ENCODE measurements around the gene TTC39C. TPM values are rescaled to one million over a fixed set of nuclear protein-coding genes. Genes with fewer than 3 reads are reported as not detected.

The TTC39C gene
- total RNA-seq, 1 experiment from 2014 or later: 24.7 TPM

DNA sequence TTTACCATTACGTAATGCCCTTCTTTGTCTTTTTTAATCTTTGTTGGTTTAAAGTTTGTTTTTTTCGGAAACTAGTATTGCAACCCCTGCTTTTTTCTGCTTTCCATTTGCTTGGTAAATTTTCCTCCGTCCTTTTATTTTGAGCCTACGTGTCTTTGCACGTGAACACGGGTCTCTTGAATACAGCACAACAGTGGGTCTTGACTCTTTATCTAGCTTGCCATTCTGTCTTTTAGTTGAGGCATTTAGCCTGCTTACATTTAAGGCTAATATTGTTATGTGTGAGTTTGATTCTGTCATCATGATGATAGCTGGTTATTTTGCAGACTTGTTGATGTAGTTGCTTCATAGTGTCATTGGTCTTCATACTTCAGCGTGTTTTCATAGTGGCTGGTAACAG is 37.5 kb upstream of the TTC39C start:
- Histone ChIP-seq H3K79me2 (ENCODE audit: low read length) (no peaks in the 10 kb centered on the region), H3K4me2 (ENCODE audit: low read length) (no peak overlapping the region), H3K9me2 (replicated peaks; ENCODE audit: low read length) (no peaks in the 10 kb centered on the region), H3K27me3 (ENCODE audit: low read length) (no peaks in the 10 kb centered on the region), H3K27ac (ENCODE audit: low read length) (no peak overlapping the region), H3K9me3 (ENCODE audit: low read length) (no peaks in the 10 kb centered on the region), H3K9ac (ENCODE audit: low read length) (no peak overlapping the region), H3K36me3 (ENCODE audit: low read depth, low read length) (no peaks in the 10 kb centered on the region), H3K4me1 (ENCODE audit: insufficient read depth, low read length) (peaks cover 1% of the 10 kb centered on the region), H2AFZ (ENCODE audit: low read length) (no peak overlapping the region), H4K20me1 (ENCODE audit: low read length) (no peaks in the 10 kb centered on the region), H3F3A (ENCODE audit: low read length, unreplicated experiment) (no peaks in the 10 kb centered on the region), H3K4me3 (ENCODE audit: low read length) (no peak overlapping the region)
- intact Hi-C loops (cut with micrococcal nuclease): no loop called here
- no TSS peak for BruUV-seq (replicated peaks)
- no peak for DNase-seq
- ChIA-PET CTCF (no interaction called here), POLR2A (ENCODE audit: unreplicated experiment) (no interaction called here)
- TF ChIP-seq, protein P1, sequence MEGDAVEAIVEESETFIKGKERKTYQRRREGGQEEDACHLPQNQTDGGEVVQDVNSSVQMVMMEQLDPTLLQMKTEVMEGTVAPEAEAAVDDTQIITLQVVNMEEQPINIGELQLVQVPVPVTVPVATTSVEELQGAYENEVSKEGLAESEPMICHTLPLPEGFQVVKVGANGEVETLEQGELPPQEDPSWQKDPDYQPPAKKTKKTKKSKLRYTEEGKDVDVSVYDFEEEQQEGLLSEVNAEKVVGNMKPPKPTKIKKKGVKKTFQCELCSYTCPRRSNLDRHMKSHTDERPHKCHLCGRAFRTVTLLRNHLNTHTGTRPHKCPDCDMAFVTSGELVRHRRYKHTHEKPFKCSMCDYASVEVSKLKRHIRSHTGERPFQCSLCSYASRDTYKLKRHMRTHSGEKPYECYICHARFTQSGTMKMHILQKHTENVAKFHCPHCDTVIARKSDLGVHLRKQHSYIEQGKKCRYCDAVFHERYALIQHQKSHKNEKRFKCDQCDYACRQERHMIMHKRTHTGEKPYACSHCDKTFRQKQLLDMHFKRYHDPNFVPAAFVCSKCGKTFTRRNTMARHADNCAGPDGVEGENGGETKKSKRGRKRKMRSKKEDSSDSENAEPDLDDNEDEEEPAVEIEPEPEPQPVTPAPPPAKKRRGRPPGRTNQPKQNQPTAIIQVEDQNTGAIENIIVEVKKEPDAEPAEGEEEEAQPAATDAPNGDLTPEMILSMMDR (conservative IDR thresholded peaks at IDR 0.05; ENCODE audit: low read depth, low read length): no peak
- no peak for TF ChIP-seq EZH2 (IDR thresholded peaks at IDR 0.05; ENCODE audit: low read length, unreplicated experiment)
- no peak for TF ChIP-seq EZH2phosphoT487 (IDR thresholded peaks at IDR 0.05; ENCODE audit: borderline replicate concordance, low read length)
- no peak for ATAC-seq

DNA sequence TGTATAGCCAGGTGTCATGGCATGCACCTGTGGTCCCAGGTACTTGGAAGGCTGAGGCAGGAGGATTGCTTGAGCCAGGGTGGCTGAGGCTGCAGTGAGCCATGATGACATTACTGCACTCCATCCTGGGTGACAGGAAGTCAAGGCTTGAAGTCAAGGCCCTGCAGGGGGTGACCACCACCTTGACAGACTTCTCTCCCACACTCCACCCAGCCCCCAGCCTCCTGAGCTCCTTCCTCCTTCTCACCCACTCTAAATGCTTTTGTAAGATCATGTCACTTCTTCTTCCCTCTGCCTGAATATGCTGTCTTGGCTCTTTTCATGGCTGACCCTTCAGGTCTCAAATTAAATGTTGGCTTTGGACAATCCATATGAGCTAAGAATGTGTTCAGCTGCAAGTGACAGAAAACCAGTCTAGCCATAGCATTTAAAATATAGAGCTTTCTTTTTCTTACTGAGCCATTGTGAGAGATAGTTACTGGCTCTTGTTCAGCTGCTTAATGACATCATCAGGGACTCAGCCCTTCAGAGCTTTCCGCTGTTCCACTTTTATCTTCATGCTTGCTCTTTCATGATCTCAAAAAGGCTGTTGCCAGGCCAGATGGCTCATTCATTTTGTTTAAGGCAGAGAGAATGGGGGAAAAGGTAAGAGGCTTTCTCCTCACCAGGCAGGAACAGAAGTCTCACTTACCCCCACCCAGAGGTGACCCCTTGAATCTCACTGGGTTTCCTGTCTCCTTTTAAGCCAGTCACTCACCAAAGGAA is 36.7 kb upstream of the TTC39C start:
- peaks cover 9% of the 10 kb centered on the region for H3K4me1 ChIP-seq (ENCODE audit: insufficient read depth, low read length)
- ATAC-seq (no peak), DNase-seq (no peak)
- H3F3A ChIP-seq (ENCODE audit: low read length, unreplicated experiment): no peaks in the 10 kb centered on the region
- intact Hi-C loops (cut with micrococcal nuclease): no loop called here
- H2AFZ ChIP-seq (ENCODE audit: low read length): no peak overlapping the region
- H3K9ac ChIP-seq (ENCODE audit: low read length): no peak overlapping the region
- CTCF ChIA-PET: no interaction called here
- H3K27ac ChIP-seq (ENCODE audit: low read length): no peak overlapping the region
- no peak overlapping the region for H3K4me2 ChIP-seq (ENCODE audit: low read length)
- no peaks in the 10 kb centered on the region for H3K27me3 ChIP-seq (ENCODE audit: low read length)
- TF ChIP-seq, protein P1 (conservative IDR thresholded peaks at IDR 0.05; ENCODE audit: low read depth, low read length): no peak
- TF ChIP-seq EZH2 (IDR thresholded peaks at IDR 0.05; ENCODE audit: low read length, unreplicated experiment): no peak
- no peak for TF ChIP-seq EZH2phosphoT487 (IDR thresholded peaks at IDR 0.05; ENCODE audit: borderline replicate concordance, low read length)
- H3K4me3 ChIP-seq (ENCODE audit: low read length): no peak overlapping the region
- no peaks in the 10 kb centered on the region for H3K79me2 ChIP-seq (ENCODE audit: low read length)
- no peaks in the 10 kb centered on the region for H4K20me1 ChIP-seq (ENCODE audit: low read length)
- no peaks in the 10 kb centered on the region for H3K9me2 ChIP-seq (replicated peaks; ENCODE audit: low read length)
- POLR2A ChIA-PET (ENCODE audit: unreplicated experiment): no interaction called here
- no TSS peak for BruUV-seq (replicated peaks)
- no peaks in the 10 kb centered on the region for H3K9me3 ChIP-seq (ENCODE audit: low read length)
- H3K36me3 ChIP-seq (ENCODE audit: low read depth, low read length): no peaks in the 10 kb centered on the region

DNA sequence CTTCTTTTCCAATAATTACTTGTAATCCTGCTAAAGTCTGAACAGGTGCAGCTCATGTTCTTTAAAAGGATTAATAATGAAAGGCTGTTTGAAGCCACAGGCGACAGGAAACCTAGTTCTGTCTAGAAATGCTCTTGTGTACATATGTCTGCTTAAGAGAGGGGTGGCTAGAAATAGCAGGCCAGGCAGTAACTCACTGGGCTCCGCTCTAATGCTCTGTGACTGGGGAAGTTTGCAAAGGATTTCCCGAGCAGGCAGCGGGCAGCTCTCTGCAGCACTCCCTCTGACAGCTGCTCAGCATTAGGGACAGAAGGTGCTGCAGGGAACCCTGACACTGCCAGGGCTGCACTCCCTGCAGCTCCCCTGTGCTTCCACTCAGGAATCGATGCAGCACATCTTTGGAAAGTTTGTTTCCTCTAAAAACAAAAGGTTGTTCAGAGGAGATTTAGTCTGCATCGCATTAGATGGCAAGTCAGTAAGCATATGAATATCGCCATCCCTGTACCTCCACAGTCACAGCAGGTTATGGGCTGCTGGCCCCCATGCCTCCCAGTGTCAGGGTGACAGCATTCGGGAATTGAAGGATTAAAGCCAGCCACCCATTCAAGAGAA is 33.1 kb upstream of the TTC39C start:
- H3K9me3 ChIP-seq (ENCODE audit: low read length): peaks cover 5% of the 10 kb centered on the region; the same call in 1 of the 2 replicates
- no peak overlapping the region for H3K27ac ChIP-seq (ENCODE audit: low read length)
- no peaks in the 10 kb centered on the region for H4K20me1 ChIP-seq (ENCODE audit: low read length)
- no peak overlapping the region for H3K4me3 ChIP-seq (ENCODE audit: low read length)
- no peaks in the 10 kb centered on the region for H3K9me2 ChIP-seq (replicated peaks; ENCODE audit: low read length)
- intact Hi-C loops (cut with micrococcal nuclease): no loop called here
- CTCF ChIA-PET: interaction anchor here (0.6 kb wide), 1 partner anchor 416 kb away, joined by 5 read pairs; the partner anchor contains the start of gene OSBPL1A
- no TSS peak for BruUV-seq (replicated peaks)
- no peaks in the 10 kb centered on the region for H3K36me3 ChIP-seq (ENCODE audit: low read depth, low read length)
- TF ChIP-seq EZH2phosphoT487 (IDR thresholded peaks at IDR 0.05; ENCODE audit: borderline replicate concordance, low read length): no peak
- TF ChIP-seq, protein P1 (conservative IDR thresholded peaks at IDR 0.05; ENCODE audit: low read depth, low read length): no peak
- no peak for TF ChIP-seq EZH2 (IDR thresholded peaks at IDR 0.05; ENCODE audit: low read length, unreplicated experiment)
- peaks cover 10% of the 10 kb centered on the region for H3K4me1 ChIP-seq (ENCODE audit: insufficient read depth, low read length)
- ATAC-seq (no peak), DNase-seq (no peak)
- no peaks in the 10 kb centered on the region for H3K27me3 ChIP-seq (ENCODE audit: low read length)
- no peak overlapping the region for H3K4me2 ChIP-seq (ENCODE audit: low read length)
- H2AFZ ChIP-seq (ENCODE audit: low read length): no peak overlapping the region
- no peaks in the 10 kb centered on the region for H3K79me2 ChIP-seq (ENCODE audit: low read length)
- POLR2A ChIA-PET (ENCODE audit: unreplicated experiment): no interaction called here
- H3K9ac ChIP-seq (ENCODE audit: low read length): no peak overlapping the region
- no peaks in the 10 kb centered on the region for H3F3A ChIP-seq (ENCODE audit: low read length, unreplicated experiment)

All from PC-3 (cell line).